HCEC 1CT (cell line): ENCODE measurements around the gene ZSCAN10.

ENCODE experiments used
- DNase-seq: peaks from one replicate; pipeline ENCODE4 v3.0.0-alpha.2; 2017

The ZSCAN10 gene

GRCh38 chr16:3101841-3102470, 2.9 kb upstream of the ZSCAN10 start:
- DNase-seq: no peak

- DNase-seq: no peak
Observed at GRCh38 chr16:3101018-3101840, 2.1 kb upstream of the ZSCAN10 start.

- peak; percentile 91 for DNase-seq
Observed at GRCh38 chr16:3099732-3100499, 822 bp upstream of the ZSCAN10 start.

- no peak for DNase-seq
Observed at GRCh38 chr16:3099395-3099731, 269 bp upstream of the ZSCAN10 start.

- no peak for DNase-seq
Observed at GRCh38 chr16:3097266-3097665, 1.8 kb downstream of the ZSCAN10 start.

- no peak for DNase-seq
Observed at GRCh38 chr16:3096362-3096761, 2.7 kb downstream of the ZSCAN10 start.

GRCh38 chr16:3095869-3096268, 3.2 kb downstream of the ZSCAN10 start:
- peak; percentile 17 for DNase-seq

GRCh38 chr16:3094289-3095027, 4.6 kb downstream of the ZSCAN10 start:
- DNase-seq: peak; percentile 25

GRCh38 chr16:3092501-3092941, 6.6 kb downstream of the ZSCAN10 start:
- no peak for DNase-seq

GRCh38 chr16:3091551-3091950, 7.5 kb downstream of the ZSCAN10 start:
- no peak for DNase-seq

GRCh38 chr16:3089717-3090592, 9.1 kb downstream of the ZSCAN10 start:
- no peak for DNase-seq

- DNase-seq: no peak
Observed at GRCh38 chr16:3088925-3089716, 10.0 kb downstream of the ZSCAN10 start.

- DNase-seq: no peak
Observed at GRCh38 chr16:3088450-3088849, 10.6 kb downstream of the ZSCAN10 start.

GRCh38 chr16:3087243-3088235, 11.6 kb downstream of the ZSCAN10 start:
- DNase-seq: no peak

- DNase-seq: no peak
Observed at GRCh38 chr16:3086596-3087242, 12.4 kb downstream of the ZSCAN10 start.

- DNase-seq: no peak
Observed at GRCh38 chr16:3085868-3086595, 13.1 kb downstream of the ZSCAN10 start.

- DNase-seq: no peak
Observed at GRCh38 chr16:3084969-3085670, 14.0 kb downstream of the ZSCAN10 start.

- no peak for DNase-seq
Observed at GRCh38 chr16:3084491-3084890, 14.6 kb downstream of the ZSCAN10 start.
